Neuron (in vitro differentiated cells): ENCODE data around the gene WDR72.

Experiments
- H2AFZ ChIP-seq: one replicate; pipeline ENCODE4 v1.6.1; 2013; ENCODE audit warnings: low read depth, mild to moderate bottlenecking, inconsistent platforms, low read length, moderate library complexity
- H3K27me3 ChIP-seq: one replicate; pipeline ENCODE4 v1.6.1; 2013; ENCODE audit warnings: low read length; ENCODE audit not compliant: insufficient read depth
- H3K36me3 ChIP-seq: one replicate; pipeline ENCODE4 v1.6.1; 2013; ENCODE audit warnings: low read length; ENCODE audit not compliant: insufficient read depth
- H3K4me1 ChIP-seq: one replicate; pipeline ENCODE4 v1.6.1; 2013; ENCODE audit warnings: low read length; ENCODE audit not compliant: insufficient read depth
- H3K4me3 ChIP-seq: 2 replicates; pipeline ENCODE4 v1.5.1; 2013; ENCODE audit warnings: mild to moderate bottlenecking, low read length, moderate library complexity
- H3K9me3 ChIP-seq: one replicate; pipeline ENCODE4 v1.6.1; 2013; ENCODE audit warnings: low read length

The WDR72 gene

GRCh38 chr15:53477981-53478766 lies 281.3 kb downstream of the WDR72 start:
- H3K9me3 ChIP-seq, result no peaks in the 10 kb centered on the region
- no peak overlapping the region for H2AFZ ChIP-seq
- H3K27me3 ChIP-seq, result no peaks in the 10 kb centered on the region
- H3K4me3 ChIP-seq, result no peak overlapping the region
- H3K4me1 ChIP-seq, result no peaks in the 10 kb centered on the region
- no peaks in the 10 kb centered on the region for H3K36me3 ChIP-seq

- H3K9me3 ChIP-seq, result no peaks in the 10 kb centered on the region
- no peak overlapping the region for H2AFZ ChIP-seq
- peaks cover 2% of the 10 kb centered on the region for H3K27me3 ChIP-seq
- no peaks in the 10 kb centered on the region for H3K4me1 ChIP-seq
- no peak overlapping the region for H3K4me3 ChIP-seq
- no peaks in the 10 kb centered on the region for H3K36me3 ChIP-seq
These were observed 285.6 kb downstream of the WDR72 start for GRCh38 chr15:53473886-53474285.

GRCh38 chr15:53473435-53473834 lies 286.0 kb downstream of the WDR72 start:
- H3K4me1 ChIP-seq, result no peaks in the 10 kb centered on the region
- peaks cover 2% of the 10 kb centered on the region for H3K27me3 ChIP-seq
- no peak overlapping the region for H3K4me3 ChIP-seq
- H3K36me3 ChIP-seq, result no peaks in the 10 kb centered on the region
- no peaks in the 10 kb centered on the region for H3K9me3 ChIP-seq
- H2AFZ ChIP-seq, result no peak overlapping the region

- Histone ChIP-seq H2AFZ (no peak overlapping the region), H3K36me3 (no peaks in the 10 kb centered on the region), H3K4me1 (no peaks in the 10 kb centered on the region), H3K4me3 (no peak overlapping the region), H3K9me3 (no peaks in the 10 kb centered on the region), H3K27me3 (peaks cover 2% of the 10 kb centered on the region)
These were observed 286.6 kb downstream of the WDR72 start for GRCh38 chr15:53472883-53473282.

GRCh38 chr15:53472210-53472609 lies 287.3 kb downstream of the WDR72 start:
- Histone ChIP-seq H3K9me3 (no peaks in the 10 kb centered on the region), H3K4me1 (no peaks in the 10 kb centered on the region), H2AFZ (no peak overlapping the region), H3K4me3 (no peak overlapping the region), H3K36me3 (no peaks in the 10 kb centered on the region), H3K27me3 (peaks cover 2% of the 10 kb centered on the region)

- Histone ChIP-seq H2AFZ (no peak overlapping the region), H3K27me3 (peaks cover 4% of the 10 kb centered on the region), H3K36me3 (no peaks in the 10 kb centered on the region), H3K4me1 (no peaks in the 10 kb centered on the region), H3K4me3 (no peak overlapping the region), H3K9me3 (no peaks in the 10 kb centered on the region)
These were observed 288.7 kb downstream of the WDR72 start for GRCh38 chr15:53470743-53471142.

- Histone ChIP-seq H3K4me1 (no peaks in the 10 kb centered on the region), H2AFZ (no peak overlapping the region), H3K4me3 (no peak overlapping the region), H3K9me3 (no peaks in the 10 kb centered on the region), H3K36me3 (no peaks in the 10 kb centered on the region), H3K27me3 (peaks cover 6% of the 10 kb centered on the region)
These were observed 290.0 kb downstream of the WDR72 start for GRCh38 chr15:53469422-53469821.
